Liver (tissue), 3 donors: ENCODE data around the gene HSD17B7.

Experiments
- CTCF ChIP-seq: fragments of 150-350 bp; IDR thresholded peaks from 2 replicates; pipeline ENCODE4 v1.5.1; 2017; ENCODE audit warnings: improper control_type of control experiment, low read depth, low read length; ENCODE audit not compliant: missing input control
- RAD21 ChIP-seq, 2 donors: IDR thresholded peaks; 2 replicates each; pipeline ENCODE4 v1.6.1; 2016; ENCODE audit warnings: antibody characterized with exemption in 2 of 2, mild to moderate bottlenecking in 2 of 2
- donor health status: healthy.
- donor health status: healthy.

GRCh38 chr1:162782671-162783070, 7.8 kb upstream of the HSD17B7 start:
- no peak for TF ChIP-seq RAD21 (IDR thresholded peaks at IDR 0.05)
- no peak for TF ChIP-seq CTCF
